ENCODE measurements around the gene RAB29.

Gene RAB29

GRCh38 chr1:205764578-205764977 is 10.7 kb downstream of the RAB29 start:
- DNase-seq (ENCODE audit: low spot score): no peak

GRCh38 chr1:205763980-205764379 is 11.3 kb downstream of the RAB29 start:
- DNase-seq (ENCODE audit: low spot score): no peak

- no peak for DNase-seq (ENCODE audit: low spot score)
Observed at GRCh38 chr1:205760606-205761005, 14.7 kb downstream of the RAB29 start.

- no peak for DNase-seq (ENCODE audit: low spot score)
Observed at GRCh38 chr1:205756552-205756951, 18.7 kb downstream of the RAB29 start.

- DNase-seq (ENCODE audit: low spot score): no peak
Observed at GRCh38 chr1:205754857-205755256, 20.4 kb downstream of the RAB29 start.

GRCh38 chr1:205751036-205751651 is 24.1 kb downstream of the RAB29 start:
- no peak for DNase-seq (ENCODE audit: low spot score)

- peak; percentile 95 for DNase-seq (ENCODE audit: low spot score)
Observed at GRCh38 chr1:205750138-205751035, 24.9 kb downstream of the RAB29 start, which contains the start of gene NUCKS1. TSS of gene NUCKS1 (minus strand) at chr1:205750182. CDS start at chr1:205749973, 209 bp downstream.

GRCh38 chr1:205749234-205750137 is 25.8 kb downstream of the RAB29 start:
- peak; percentile 91 for DNase-seq (ENCODE audit: low spot score)

- no peak for DNase-seq (ENCODE audit: low spot score)
Observed at GRCh38 chr1:205748403-205749233, 26.7 kb downstream of the RAB29 start.

GRCh38 chr1:205746757-205747412 is 28.4 kb downstream of the RAB29 start:
- DNase-seq (ENCODE audit: low spot score): no peak

- DNase-seq (ENCODE audit: low spot score): no peak
Observed at GRCh38 chr1:205744403-205744802, 30.9 kb downstream of the RAB29 start.

- DNase-seq (ENCODE audit: low spot score): no peak
Observed at GRCh38 chr1:205743977-205744376, 31.3 kb downstream of the RAB29 start.

GRCh38 chr1:205741681-205742080 is 33.6 kb downstream of the RAB29 start:
- no peak for DNase-seq (ENCODE audit: low spot score)

- DNase-seq (ENCODE audit: low spot score): no peak
Observed at GRCh38 chr1:205739348-205740160, 35.7 kb downstream of the RAB29 start.

GRCh38 chr1:205735218-205735617 is 40.1 kb downstream of the RAB29 start:
- no peak for DNase-seq (ENCODE audit: low spot score)

- DNase-seq (ENCODE audit: low spot score): no peak
Observed at GRCh38 chr1:205733438-205734175, 41.7 kb downstream of the RAB29 start.

- DNase-seq (ENCODE audit: low spot score): no peak
Observed at GRCh38 chr1:205729945-205730610, 45.2 kb downstream of the RAB29 start.

GRCh38 chr1:205726619-205727125 is 48.6 kb downstream of the RAB29 start:
- no peak for DNase-seq (ENCODE audit: low spot score)

Measured in kidney capillary endothelial cell (primary cell).